HepG2 (cell line): ENCODE results near the gene TBC1D1. TPM values are rescaled to one million over a fixed set of nuclear protein-coding genes. Genes with fewer than 3 reads are reported as not detected.

Experiments
- BHLHE40 ChIP-seq: IDR thresholded peaks from 2 replicates; pipeline ENCODE4 v1.6.1; 2011; ENCODE audit warnings: low read length, improper control_type of control experiment
- EP300 ChIP-seq, 3 experiments: sonication (generic) in 1 of 3; formaldehyde crosslinking in 1 of 3; IDR thresholded peaks; 2 replicates each; pipeline versions ENCODE4 v1.5.1 to v1.6.1; 2011 to 2020; ENCODE audit warnings: low read depth in 2 of 3, low read length in 2 of 3, borderline replicate concordance in 1 of 3, improper control_type of control experiment in 1 of 3, mild to moderate bottlenecking in 1 of 3, missing genetic modification reagents in 1 of 3, moderate library complexity in 1 of 3
- HIVEP1 ChIP-seq: sonication (generic); formaldehyde crosslinking; IDR thresholded peaks from 2 replicates; pipeline ENCODE4 v1.4.0; 2020; ENCODE audit warnings: mild to moderate bottlenecking, missing genetic modification reagents
- HOXA5 ChIP-seq: sonication (generic); formaldehyde crosslinking; IDR thresholded peaks from 2 replicates; pipeline ENCODE4 v1.4.0; 2020; ENCODE audit warnings: missing genetic modification reagents
- HOXD1 ChIP-seq: sonication (generic); formaldehyde crosslinking; IDR thresholded peaks from 2 replicates; pipeline ENCODE4 v1.5.0; 2020; ENCODE audit warnings: missing genetic modification reagents
- KLF12 ChIP-seq: sonication (generic); formaldehyde crosslinking; IDR thresholded peaks from 2 replicates; pipeline ENCODE4 v1.4.0; 2020; ENCODE audit warnings: missing genetic modification reagents, borderline replicate concordance
- NCOA5 ChIP-seq: sonication (generic); formaldehyde crosslinking; IDR thresholded peaks from 2 replicates; pipeline ENCODE4 v1.4.0; 2020; ENCODE audit warnings: missing genetic modification reagents
- NKX3-1 ChIP-seq: sonication (generic); formaldehyde crosslinking; IDR thresholded peaks from 2 replicates; pipeline ENCODE4 v1.5.0; 2020; ENCODE audit warnings: missing genetic modification reagents
- POLR2A ChIP-seq, 2 experiments: IDR thresholded peaks; 2 replicates each; pipeline ENCODE4 v1.6.1; 2011; ENCODE audit warnings: low read depth in 2 of 2, low read length in 2 of 2, mild to moderate bottlenecking in 1 of 2, moderate library complexity in 1 of 2; ENCODE audit not compliant: insufficient read depth in 1 of 2
- SIX1 ChIP-seq: sonication (generic); formaldehyde crosslinking; IDR thresholded peaks from 2 replicates; pipeline ENCODE4 v1.4.0; 2020; ENCODE audit warnings: missing genetic modification reagents, borderline replicate concordance
- SRSF1 ChIP-seq: fragments of 200-400 bp; formaldehyde crosslinking; optimal IDR thresholded peaks from 2 replicates; pipeline ENCODE3; 2017; ENCODE audit warnings: mild to moderate bottlenecking, low read depth, low read length, moderate library complexity
- ZFY ChIP-seq: sonication (generic); formaldehyde crosslinking; IDR thresholded peaks from 2 replicates; pipeline ENCODE4 v1.4.0; 2020; ENCODE audit warnings: missing genetic modification reagents
- ZNF282 ChIP-seq: fragments of 450-650 bp; IDR thresholded peaks from 2 replicates; pipeline ENCODE4 v1.6.1; 2018; ENCODE audit not compliant: partially characterized antibody
- ZNF549 ChIP-seq: sonication (generic); formaldehyde crosslinking; IDR thresholded peaks from 2 replicates; pipeline ENCODE4 v1.5.0; 2020; ENCODE audit warnings: missing genetic modification reagents
- ZNF563 ChIP-seq: sonication (generic); formaldehyde crosslinking; IDR thresholded peaks from 2 replicates; pipeline ENCODE4 v1.8.0; 2022; ENCODE audit warnings: mild to moderate bottlenecking, moderate library complexity, missing genetic modification reagents
- ZNF660 ChIP-seq: sonication (generic); formaldehyde crosslinking; IDR thresholded peaks from 2 replicates; pipeline ENCODE4 v1.5.1; 2020; ENCODE audit warnings: mild to moderate bottlenecking, low read depth, missing genetic modification reagents, borderline replicate concordance
- ZNF7 ChIP-seq: IDR thresholded peaks from 2 replicates; pipeline ENCODE4 v1.6.1; 2016; ENCODE audit warnings: missing biosample characterization, missing genetic modification reagents
- ZNF720 ChIP-seq: sonication (generic); formaldehyde crosslinking; IDR thresholded peaks from 2 replicates; pipeline ENCODE4 v1.4.0; 2020; ENCODE audit warnings: missing genetic modification reagents
- ZZZ3 ChIP-seq: sonication (generic); formaldehyde crosslinking; IDR thresholded peaks from 2 replicates; pipeline ENCODE4 v1.4.0; 2020; ENCODE audit warnings: missing genetic modification reagents, mild to moderate bottlenecking, borderline replicate concordance
- polyA plus RNA-seq, 8 experiments: library from polyadenylated mRNA; depleted of rRNA in 3 of 8; stranded (reverse) in 7 of 8; unstranded in 1 of 8; fragments of >200 nt; fragmentation: Illumina TruSeq in 4 of 8; extraction: Trizol in 4 of 8; gene quantifications; 2 replicates each; pipeline versions ENCODE4 v1.2.1 to v1.2.3, GENCODE V29; 2011 to 2016; ENCODE audit warnings: low read depth in 4 of 8, missing spikeins in 1 of 8, mixed read lengths in 1 of 8; ENCODE audit not compliant: insufficient read depth in 1 of 8
- total RNA-seq, 5 experiments: library from RNA; depleted of rRNA; stranded (reverse); fragments of >200 nt; fragmentation: Illumina TruSeq; extraction: Trizol; gene quantifications; 2 replicates each; pipeline ENCODE4 v1.2.3, GENCODE V29; 2016; ENCODE audit warnings: low read depth in 1 of 5
- TF ChIP-seq, protein P1 (sequence below): IDR thresholded peaks from 2 replicates; pipeline ENCODE4 v1.6.1; 2016
- TF ChIP-seq, protein P2 (sequence below): sonication (generic); formaldehyde crosslinking; IDR thresholded peaks from 2 replicates; pipeline ENCODE4 v1.5.1; 2020; ENCODE audit warnings: missing genetic modification reagents, mild to moderate bottlenecking, borderline replicate concordance
- TF ChIP-seq, protein P3 (sequence below): sonication (generic); formaldehyde crosslinking; IDR thresholded peaks from 2 replicates; pipeline ENCODE4 v1.4.0; 2020; ENCODE audit warnings: missing genetic modification reagents, borderline replicate concordance
- TF ChIP-seq, protein P4 (sequence below): sonication (generic); formaldehyde crosslinking; IDR thresholded peaks from 2 replicates; pipeline ENCODE4 v1.5.0; 2020; ENCODE audit warnings: missing genetic modification reagents

The TBC1D1 gene
- total and polyA plus RNA-seq, 2 of the 13 experiments (the other 11 are each of a cell fraction or from before 2014, with no cell fraction given) = 37.3 to 62.8 TPM

DNA sequence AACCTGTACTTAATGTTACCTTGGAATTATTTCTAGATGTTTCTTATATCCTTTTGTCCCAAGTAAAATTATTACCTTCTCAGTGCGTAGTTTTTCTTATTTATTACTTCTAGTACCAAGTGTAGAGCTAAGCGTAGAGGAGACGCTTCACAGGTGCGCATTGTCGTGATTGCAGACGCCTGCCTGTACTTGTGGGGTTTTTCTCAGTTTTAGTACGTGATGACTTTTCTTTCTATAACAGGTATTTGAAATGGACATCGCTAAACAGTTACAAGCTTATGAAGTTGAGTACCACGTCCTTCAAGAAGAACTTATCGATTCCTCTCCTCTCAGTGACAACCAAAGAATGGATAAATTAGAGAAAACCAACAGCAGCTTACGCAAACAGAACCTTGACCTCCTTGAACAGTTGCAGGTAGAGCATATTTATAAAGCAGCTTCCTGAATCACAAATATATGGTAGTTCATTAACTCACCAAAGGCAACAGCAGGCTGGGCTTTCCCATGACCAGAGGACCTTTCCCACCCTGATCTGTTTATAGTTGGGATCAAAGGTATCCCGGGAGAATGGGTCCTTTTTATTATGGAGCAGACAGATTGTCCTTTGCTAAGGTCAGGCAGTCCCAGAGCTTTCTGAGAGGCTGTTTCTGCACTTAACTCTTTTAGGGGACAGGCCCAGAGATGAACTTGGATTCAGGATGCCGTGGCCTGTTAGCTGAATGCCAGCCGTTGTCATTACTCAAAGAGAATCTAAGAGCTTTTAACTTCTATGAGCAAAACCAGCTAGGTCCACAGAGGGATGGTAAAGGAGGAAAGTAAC is 242.2 kb downstream of the TBC1D1 start (continued):
- TF ChIP-seq ZNF563 (CRISPR knock-in tag) (no peak), ZNF660 (CRISPR knock-in tag) (no peak), ZZZ3 (CRISPR knock-in tag) (no peak), HOXA5 (peak; percentile 60), BHLHE40 (peak; percentile 8; the same call in 1 of the 2 replicates), ZNF549 (no peak), EP300 (IDR thresholded peaks at IDR 0.05; ENCODE audit: low read depth in 2 of 2, low read length in 2 of 2) (peak; percentile 93 to 100; a peak in 3 of 4 replicates), EP300 (CRISPR knock-in tag; IDR thresholded peaks at IDR 0.05; ENCODE audit: borderline replicate concordance) (peak; percentile 100), SIX1 (peak; percentile 84), KLF12 (CRISPR knock-in tag) (no peak), SRSF1 (no peak), HOXD1 (CRISPR knock-in tag) (peak; percentile 94), HIVEP1 (CRISPR knock-in tag) (peak; percentile 30; the same call in 1 of the 2 replicates), ZNF282 (no peak), ZNF720 (CRISPR knock-in tag) (no peak), NKX3-1 (CRISPR knock-in tag) (no peak; the same call in 1 of the 2 replicates), POLR2A (IDR thresholded peaks at IDR 0.05; ENCODE audit: insufficient read depth in 1 of 2, low read depth in 2 of 2, low read length in 2 of 2) (peak in 1 of 2 experiments; percentile 18; a peak in 1 of 4 replicates), ZNF7 (CRISPR knock-in tag) (no peak), NCOA5 (no peak), ZFY (CRISPR knock-in tag) (peak; percentile 77)
- TF ChIP-seq, protein P1, sequence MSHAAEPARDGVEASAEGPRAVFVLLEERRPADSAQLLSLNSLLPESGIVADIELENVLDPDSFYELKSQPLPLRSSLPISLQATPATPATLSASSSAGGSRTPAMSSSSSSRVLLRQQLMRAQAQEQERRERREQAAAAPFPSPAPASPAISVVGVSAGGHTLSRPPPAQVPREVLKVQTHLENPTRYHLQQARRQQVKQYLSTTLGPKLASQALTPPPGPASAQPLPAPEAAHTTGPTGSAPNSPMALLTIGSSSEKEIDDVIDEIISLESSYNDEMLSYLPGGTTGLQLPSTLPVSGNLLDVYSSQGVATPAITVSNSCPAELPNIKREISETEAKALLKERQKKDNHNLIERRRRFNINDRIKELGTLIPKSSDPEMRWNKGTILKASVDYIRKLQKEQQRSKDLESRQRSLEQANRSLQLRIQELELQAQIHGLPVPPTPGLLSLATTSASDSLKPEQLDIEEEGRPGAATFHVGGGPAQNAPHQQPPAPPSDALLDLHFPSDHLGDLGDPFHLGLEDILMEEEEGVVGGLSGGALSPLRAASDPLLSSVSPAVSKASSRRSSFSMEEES (CRISPR knock-in tag) = peak; percentile 98
- TF ChIP-seq, protein P2, sequence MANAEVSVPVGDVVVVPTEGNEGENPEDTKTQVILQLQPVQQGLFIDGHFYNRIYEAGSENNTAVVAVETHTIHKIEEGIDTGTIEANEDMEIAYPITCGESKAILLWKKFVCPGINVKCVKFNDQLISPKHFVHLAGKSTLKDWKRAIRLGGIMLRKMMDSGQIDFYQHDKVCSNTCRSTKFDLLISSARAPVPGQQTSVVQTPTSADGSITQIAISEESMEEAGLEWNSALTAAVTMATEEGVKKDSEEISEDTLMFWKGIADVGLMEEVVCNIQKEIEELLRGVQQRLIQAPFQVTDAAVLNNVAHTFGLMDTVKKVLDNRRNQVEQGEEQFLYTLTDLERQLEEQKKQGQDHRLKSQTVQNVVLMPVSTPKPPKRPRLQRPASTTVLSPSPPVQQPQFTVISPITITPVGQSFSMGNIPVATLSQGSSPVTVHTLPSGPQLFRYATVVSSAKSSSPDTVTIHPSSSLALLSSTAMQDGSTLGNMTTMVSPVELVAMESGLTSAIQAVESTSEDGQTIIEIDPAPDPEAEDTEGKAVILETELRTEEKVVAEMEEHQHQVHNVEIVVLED = peak; percentile 33; the same call in 1 of the 2 replicates
- TF ChIP-seq, protein P3, sequence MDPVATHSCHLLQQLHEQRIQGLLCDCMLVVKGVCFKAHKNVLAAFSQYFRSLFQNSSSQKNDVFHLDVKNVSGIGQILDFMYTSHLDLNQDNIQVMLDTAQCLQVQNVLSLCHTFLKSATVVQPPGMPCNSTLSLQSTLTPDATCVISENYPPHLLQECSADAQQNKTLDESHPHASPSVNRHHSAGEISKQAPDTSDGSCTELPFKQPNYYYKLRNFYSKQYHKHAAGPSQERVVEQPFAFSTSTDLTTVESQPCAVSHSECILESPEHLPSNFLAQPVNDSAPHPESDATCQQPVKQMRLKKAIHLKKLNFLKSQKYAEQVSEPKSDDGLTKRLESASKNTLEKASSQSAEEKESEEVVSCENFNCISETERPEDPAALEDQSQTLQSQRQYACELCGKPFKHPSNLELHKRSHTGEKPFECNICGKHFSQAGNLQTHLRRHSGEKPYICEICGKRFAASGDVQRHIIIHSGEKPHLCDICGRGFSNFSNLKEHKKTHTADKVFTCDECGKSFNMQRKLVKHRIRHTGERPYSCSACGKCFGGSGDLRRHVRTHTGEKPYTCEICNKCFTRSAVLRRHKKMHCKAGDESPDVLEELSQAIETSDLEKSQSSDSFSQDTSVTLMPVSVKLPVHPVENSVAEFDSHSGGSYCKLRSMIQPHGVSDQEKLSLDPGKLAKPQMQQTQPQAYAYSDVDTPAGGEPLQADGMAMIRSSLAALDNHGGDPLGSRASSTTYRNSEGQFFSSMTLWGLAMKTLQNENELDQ (CRISPR knock-in tag) = no peak
- TF ChIP-seq, protein P4, sequence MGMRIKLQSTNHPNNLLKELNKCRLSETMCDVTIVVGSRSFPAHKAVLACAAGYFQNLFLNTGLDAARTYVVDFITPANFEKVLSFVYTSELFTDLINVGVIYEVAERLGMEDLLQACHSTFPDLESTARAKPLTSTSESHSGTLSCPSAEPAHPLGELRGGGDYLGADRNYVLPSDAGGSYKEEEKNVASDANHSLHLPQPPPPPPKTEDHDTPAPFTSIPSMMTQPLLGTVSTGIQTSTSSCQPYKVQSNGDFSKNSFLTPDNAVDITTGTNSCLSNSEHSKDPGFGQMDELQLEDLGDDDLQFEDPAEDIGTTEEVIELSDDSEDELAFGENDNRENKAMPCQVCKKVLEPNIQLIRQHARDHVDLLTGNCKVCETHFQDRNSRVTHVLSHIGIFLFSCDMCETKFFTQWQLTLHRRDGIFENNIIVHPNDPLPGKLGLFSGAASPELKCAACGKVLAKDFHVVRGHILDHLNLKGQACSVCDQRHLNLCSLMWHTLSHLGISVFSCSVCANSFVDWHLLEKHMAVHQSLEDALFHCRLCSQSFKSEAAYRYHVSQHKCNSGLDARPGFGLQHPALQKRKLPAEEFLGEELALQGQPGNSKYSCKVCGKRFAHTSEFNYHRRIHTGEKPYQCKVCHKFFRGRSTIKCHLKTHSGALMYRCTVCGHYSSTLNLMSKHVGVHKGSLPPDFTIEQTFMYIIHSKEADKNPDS (CRISPR knock-in tag) = no peak
